ENCODE results near the gene RPL10. TPM values are rescaled to one million over a fixed set of nuclear protein-coding genes. Genes with fewer than 3 reads are reported as not detected.

Gene RPL10
- total RNA-seq, 1 donor from 2014 or later, result 2,853 TPM

DNA sequence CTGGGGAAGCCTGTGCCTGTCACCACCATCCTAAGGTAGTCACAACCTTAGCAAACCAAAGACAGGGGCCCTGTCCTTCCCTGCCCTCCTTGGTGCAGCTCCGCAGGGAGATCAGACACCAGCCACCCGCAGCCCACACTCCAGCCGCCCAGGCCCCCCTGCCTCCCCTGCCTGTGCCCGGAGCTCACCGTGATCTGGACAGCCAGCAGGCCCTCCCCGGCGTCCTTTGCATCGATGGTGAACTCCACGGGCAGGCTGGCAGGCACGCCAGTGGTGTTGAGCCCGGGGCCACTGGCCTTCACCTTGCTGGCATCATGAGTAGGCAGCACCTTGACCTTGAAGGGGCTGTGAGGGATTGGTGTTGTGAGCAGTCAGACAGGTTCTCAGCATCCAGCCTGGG lies 40.2 kb upstream of the RPL10 start:
- peak overlapping the region; percentile 59 for H3K4me3 Mint-ChIP-seq
- peaks cover 2% of the 10 kb centered on the region for H3K27me3 Mint-ChIP-seq (ENCODE audit: low read depth)
- H3K27ac Mint-ChIP-seq (ENCODE audit: unreplicated experiment), result no peak overlapping the region
- H3K4me1 Mint-ChIP-seq, result no peaks in the 10 kb centered on the region
- TF ChIP-seq, protein P1, sequence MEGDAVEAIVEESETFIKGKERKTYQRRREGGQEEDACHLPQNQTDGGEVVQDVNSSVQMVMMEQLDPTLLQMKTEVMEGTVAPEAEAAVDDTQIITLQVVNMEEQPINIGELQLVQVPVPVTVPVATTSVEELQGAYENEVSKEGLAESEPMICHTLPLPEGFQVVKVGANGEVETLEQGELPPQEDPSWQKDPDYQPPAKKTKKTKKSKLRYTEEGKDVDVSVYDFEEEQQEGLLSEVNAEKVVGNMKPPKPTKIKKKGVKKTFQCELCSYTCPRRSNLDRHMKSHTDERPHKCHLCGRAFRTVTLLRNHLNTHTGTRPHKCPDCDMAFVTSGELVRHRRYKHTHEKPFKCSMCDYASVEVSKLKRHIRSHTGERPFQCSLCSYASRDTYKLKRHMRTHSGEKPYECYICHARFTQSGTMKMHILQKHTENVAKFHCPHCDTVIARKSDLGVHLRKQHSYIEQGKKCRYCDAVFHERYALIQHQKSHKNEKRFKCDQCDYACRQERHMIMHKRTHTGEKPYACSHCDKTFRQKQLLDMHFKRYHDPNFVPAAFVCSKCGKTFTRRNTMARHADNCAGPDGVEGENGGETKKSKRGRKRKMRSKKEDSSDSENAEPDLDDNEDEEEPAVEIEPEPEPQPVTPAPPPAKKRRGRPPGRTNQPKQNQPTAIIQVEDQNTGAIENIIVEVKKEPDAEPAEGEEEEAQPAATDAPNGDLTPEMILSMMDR (conservative IDR thresholded peaks at IDR 0.05), result no peak
- DNase-seq (ENCODE audit: low read depth, low spot score), result no peak
- H3K9me3 Mint-ChIP-seq, result no peaks in the 10 kb centered on the region
- peaks cover 6% of the 10 kb centered on the region for H3K36me3 Mint-ChIP-seq (ENCODE audit: low read depth)

DNA sequence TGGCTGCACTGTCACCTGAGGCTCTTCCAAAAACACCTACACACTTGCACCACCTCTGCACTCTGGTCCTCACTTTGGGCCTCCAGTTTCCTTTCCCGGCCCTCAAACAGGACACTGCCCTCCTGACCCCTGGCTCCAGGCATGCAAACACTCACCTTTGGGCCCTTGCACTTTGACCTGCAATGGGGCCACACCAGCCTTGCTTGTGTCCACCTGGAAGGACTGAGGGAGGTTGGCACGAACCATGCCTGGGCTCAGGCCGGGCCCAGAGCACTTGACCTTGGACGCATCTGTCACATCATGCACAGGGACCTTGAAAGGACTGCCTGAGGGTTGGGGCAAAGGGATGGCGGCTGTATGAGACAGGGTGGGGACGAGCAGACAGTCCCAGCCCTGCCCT lies 39.3 kb upstream of the RPL10 start:
- H3K27me3 Mint-ChIP-seq (ENCODE audit: low read depth), result peaks cover 5% of the 10 kb centered on the region
- H3K27ac Mint-ChIP-seq (ENCODE audit: unreplicated experiment), result no peak overlapping the region
- H3K4me3 Mint-ChIP-seq, result peak overlapping the region; percentile 47
- peaks cover 8% of the 10 kb centered on the region for H3K36me3 Mint-ChIP-seq (ENCODE audit: low read depth)
- TF ChIP-seq, protein P1 (conservative IDR thresholded peaks at IDR 0.05), result no peak
- no peaks in the 10 kb centered on the region for H3K4me1 Mint-ChIP-seq
- DNase-seq (ENCODE audit: low read depth, low spot score), result no peak
- H3K9me3 Mint-ChIP-seq, result no peaks in the 10 kb centered on the region

DNA sequence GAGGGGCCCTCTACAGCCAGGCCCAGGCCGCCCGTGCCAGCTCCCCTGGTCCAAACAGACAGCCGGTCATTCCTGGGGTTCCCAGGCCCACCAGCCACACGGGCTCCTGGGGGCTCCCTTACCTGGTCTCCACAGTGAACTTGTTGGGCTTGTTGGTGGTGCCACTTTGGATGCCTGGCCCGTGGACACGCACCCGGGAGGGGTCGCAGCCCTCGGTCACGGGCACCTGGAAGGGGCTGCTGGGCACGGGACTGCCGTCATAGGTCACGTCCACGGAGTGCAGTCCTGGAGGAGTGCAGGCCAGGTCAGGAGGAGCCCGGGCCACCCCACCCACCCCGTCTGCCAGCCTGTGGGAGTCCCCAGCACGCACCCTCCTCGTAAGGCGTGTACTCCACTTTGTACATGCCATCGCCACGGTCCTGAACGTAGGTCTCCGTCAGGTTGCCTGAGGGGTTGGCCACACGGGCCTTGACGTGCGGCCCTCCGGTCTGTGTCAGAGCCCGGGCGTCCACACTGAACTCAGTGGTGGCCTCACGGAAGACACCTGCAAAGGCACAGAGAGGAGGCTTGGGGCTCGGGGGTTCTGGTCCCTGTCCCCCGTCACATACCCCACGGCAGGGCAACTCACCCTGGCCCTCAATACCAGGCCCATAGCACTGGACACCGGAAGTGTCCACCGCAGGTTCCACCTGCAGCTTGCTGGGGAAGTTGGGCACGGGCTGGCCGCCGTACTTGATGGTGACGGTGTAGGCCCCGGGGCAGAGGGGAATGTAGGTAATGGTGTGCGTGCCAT lies 38.6 kb upstream of the RPL10 start:
- TF ChIP-seq, protein P1 (conservative IDR thresholded peaks at IDR 0.05), result no peak

DNA sequence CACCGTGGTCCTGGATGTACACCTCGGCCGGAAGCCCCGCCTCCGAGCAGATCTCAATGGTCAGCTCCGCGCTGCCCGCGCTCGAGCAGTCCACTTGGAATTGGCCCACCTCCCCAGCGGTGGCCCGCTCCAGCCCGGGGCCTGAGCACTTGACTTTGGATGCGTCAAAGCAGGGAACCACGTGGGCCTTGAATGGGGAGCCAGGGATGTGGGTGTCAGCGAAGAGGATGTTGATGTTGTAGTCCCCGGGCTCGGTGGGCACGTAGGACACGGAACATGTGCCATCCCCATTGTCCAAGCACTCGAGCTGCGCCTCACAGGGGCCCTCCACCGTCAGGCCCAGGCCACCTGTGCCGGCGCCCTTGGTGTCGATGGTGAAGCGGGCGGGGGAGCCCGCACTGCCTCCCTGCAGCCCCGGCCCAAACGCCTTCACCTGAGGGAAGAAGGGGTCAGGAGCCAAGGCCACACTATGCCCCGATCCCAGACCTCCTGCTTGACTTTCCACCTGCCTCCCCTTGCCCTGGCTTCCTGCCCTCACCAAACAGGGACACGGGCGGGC lies 37.9 kb upstream of the RPL10 start:
- H3K9me3 Mint-ChIP-seq, result no peaks in the 10 kb centered on the region

More for the DNA sequence above, 38.6 kb upstream of the RPL10 start:
- Mint-ChIP-seq H3K4me3 (no peak overlapping the region), H3K36me3 (ENCODE audit: low read depth) (peaks cover 8% of the 10 kb centered on the region), H3K27me3 (ENCODE audit: low read depth) (peaks cover 5% of the 10 kb centered on the region), H3K4me1 (no peaks in the 10 kb centered on the region), H3K9me3 (no peaks in the 10 kb centered on the region), H3K27ac (ENCODE audit: unreplicated experiment) (no peak overlapping the region)
- no peak for DNase-seq (ENCODE audit: low read depth, low spot score)

DNA sequence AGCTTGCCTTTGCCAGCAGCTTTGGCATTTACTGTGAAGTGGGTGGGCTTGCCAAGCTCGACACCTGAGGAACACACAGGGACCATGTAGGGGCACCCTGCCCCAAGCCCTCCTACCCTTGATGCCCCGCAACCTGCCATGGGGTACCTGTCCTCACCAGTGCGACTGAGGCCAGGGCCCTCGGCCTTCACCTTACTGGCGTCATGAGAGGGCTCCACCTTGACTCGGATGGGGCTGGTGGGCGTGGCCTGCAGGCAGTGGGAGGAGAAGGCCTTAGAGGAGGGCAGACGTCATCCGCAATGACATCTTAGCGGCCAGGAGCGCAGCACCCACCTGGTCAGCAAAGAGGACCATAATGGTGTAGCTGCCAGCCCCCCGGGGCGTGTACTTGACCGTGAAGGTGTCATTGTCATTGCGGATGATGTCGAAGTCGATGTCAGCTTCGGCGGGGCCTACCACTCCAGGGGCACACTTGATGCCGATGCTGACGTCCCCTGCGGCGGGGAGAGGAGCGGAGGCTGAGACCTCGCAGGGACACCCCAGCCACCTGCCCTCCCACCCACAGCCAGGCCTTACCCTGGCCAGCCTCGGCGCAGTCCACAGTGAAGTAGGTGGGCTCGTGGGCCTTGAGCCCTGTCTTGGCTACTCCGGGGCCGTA lies 36.0 kb upstream of the RPL10 start:
- no peak for DNase-seq (ENCODE audit: low read depth, low spot score)
- TF ChIP-seq, protein P1 (conservative IDR thresholded peaks at IDR 0.05), result no peak
- Mint-ChIP-seq H3K36me3 (ENCODE audit: low read depth) (peaks cover 8% of the 10 kb centered on the region), H3K27ac (ENCODE audit: unreplicated experiment) (no peak overlapping the region), H3K4me3 (no peak overlapping the region), H3K4me1 (no peaks in the 10 kb centered on the region), H3K27me3 (ENCODE audit: low read depth) (peaks cover 5% of the 10 kb centered on the region), H3K9me3 (no peaks in the 10 kb centered on the region)

More for the DNA sequence above, 37.9 kb upstream of the RPL10 start:
- Mint-ChIP-seq H3K36me3 (ENCODE audit: low read depth) (peaks cover 8% of the 10 kb centered on the region), H3K27me3 (ENCODE audit: low read depth) (peaks cover 5% of the 10 kb centered on the region), H3K27ac (ENCODE audit: unreplicated experiment) (no peak overlapping the region), H3K4me3 (no peak overlapping the region), H3K4me1 (no peaks in the 10 kb centered on the region)
- DNase-seq (ENCODE audit: low read depth, low spot score), result no peak
- TF ChIP-seq, protein P1 (conservative IDR thresholded peaks at IDR 0.05), result no peak

All from neural crest cell (in vitro differentiated cells).